K562 (cell line): ENCODE data around the gene THAP5. TPM values are rescaled to one million over a fixed set of nuclear protein-coding genes. Genes with fewer than 3 reads are reported as not detected.
A peak's percentile ranks its signal among the peaks of the same experiment; 100 is the strongest.
"Not testable (repeated sequence)": the region's sequence is repeated elsewhere in the genome, so short reads cannot be mapped to it uniquely, and the experiment has no call there.

Source experiments
- BACH1 ChIP-seq: fragments of 200-800 bp; sonication (Bioruptor generic); IDR thresholded peaks from 2 replicates; pipeline ENCODE4 v1.6.1; 2016; ENCODE audit warnings: missing genetic modification characterization, missing compliant biosample characterization
- BHLHE40 ChIP-seq: IDR thresholded peaks from 2 replicates; pipeline ENCODE4 v1.6.1; 2011; ENCODE audit warnings: low read length, improper control_type of control experiment
- DACH1 ChIP-seq: fragments of 450-650 bp; IDR thresholded peaks from 2 replicates; pipeline ENCODE4 v1.6.1; 2018; ENCODE audit not compliant: partially characterized antibody
- EP300 ChIP-seq: IDR thresholded peaks from 2 replicates; pipeline ENCODE4 v1.6.1; 2012; ENCODE audit warnings: low read length, improper control_type of control experiment
- EP400 ChIP-seq: fragments of 450-650 bp; IDR thresholded peaks from 2 replicates; pipeline ENCODE4 v1.6.1; 2017; ENCODE audit warnings: antibody characterized with exemption, mild to moderate bottlenecking, moderate library complexity
- GATAD2A ChIP-seq: fragments of 450-650 bp; IDR thresholded peaks from 2 replicates; pipeline ENCODE4 v1.6.1; 2017
- HLTF ChIP-seq: fragments of 450-650 bp; IDR thresholded peaks from 2 replicates; pipeline ENCODE4 v1.6.1; 2016
- KAT7 ChIP-seq: sonication (generic); formaldehyde crosslinking; IDR thresholded peaks from 2 replicates; pipeline ENCODE4 v1.8.0; 2022; ENCODE audit warnings: missing genetic modification reagents, mild to moderate bottlenecking, borderline replicate concordance
- KLF13 ChIP-seq: fragments of 450-650 bp; IDR thresholded peaks from 2 replicates; pipeline ENCODE4 v1.6.1; 2016; ENCODE audit warnings: missing genetic modification characterization, low read depth, mild to moderate bottlenecking, missing compliant biosample characterization, moderate library complexity, borderline replicate concordance
- LEF1 ChIP-seq: fragments of 450-650 bp; IDR thresholded peaks from 2 replicates; pipeline ENCODE4 v1.6.1; 2016; ENCODE audit warnings: mild to moderate bottlenecking
- PKNOX1 ChIP-seq: fragments of 450-650 bp; IDR thresholded peaks from 2 replicates; pipeline ENCODE4 v1.6.1; 2016
- RAD21 ChIP-seq, 2 experiments: fragments of 250-450 bp in 1 of 2; fragments of 450-650 bp in 1 of 2; sonication (Bioruptor Pico) in 1 of 2; formaldehyde crosslinking in 1 of 2; IDR thresholded peaks in 1 of 2; conservative IDR thresholded peaks in 1 of 2; 2 replicates each; pipeline versions ENCODE4 v1.4.0 to v1.8.0; 2020 to 2022; ENCODE audit warnings: mild to moderate bottlenecking in 2 of 2, moderate library complexity in 1 of 2
- SIN3A ChIP-seq, 2 experiments: fragments of 150-350 bp in 1 of 2; IDR thresholded peaks; 2 replicates each; pipeline ENCODE4 v1.6.1; 2011 to 2016; ENCODE audit warnings: borderline replicate concordance in 2 of 2, low read depth in 2 of 2, low read length in 2 of 2, mild to moderate bottlenecking in 2 of 2, moderate library complexity in 2 of 2; ENCODE audit not compliant: control insufficient read depth in 1 of 2
- SMAD3 ChIP-seq: fragments of 450-650 bp; formaldehyde crosslinking; conservative IDR thresholded peaks from 2 replicates; pipeline ENCODE4 v1.4.0; 2020; ENCODE audit warnings: mild to moderate bottlenecking
- TBL1XR1 ChIP-seq, 2 experiments: IDR thresholded peaks; 2 replicates each; pipeline ENCODE4 v1.6.1; 2012; ENCODE audit warnings: improper control_type of control experiment in 2 of 2, low read length in 2 of 2, mild to moderate bottlenecking in 1 of 2
- USF1 ChIP-seq: sonication (generic); formaldehyde crosslinking; IDR thresholded peaks from 2 replicates; pipeline ENCODE4 v1.9.0; 2022; ENCODE audit warnings: mild to moderate bottlenecking, missing genetic modification reagents
- ZNF766 ChIP-seq: fragments of 200-800 bp; sonication (Bioruptor generic); conservative IDR thresholded peaks from 2 replicates; pipeline ENCODE4 v1.6.1; 2016; ENCODE audit warnings: missing genetic modification characterization, missing compliant biosample characterization
- polyA plus RNA-seq, 8 experiments: library from polyadenylated mRNA; depleted of rRNA in 4 of 8; stranded (reverse) in 5 of 8; unstranded in 3 of 8; fragments of >200 nt; fragmentation: Nextera tagmentation in 2 of 8; fragmentation: Illumina TruSeq in 1 of 8; extraction: Ambion mirVana in 2 of 8; extraction: Trizol in 1 of 8; gene quantifications; 2 replicates each; pipeline versions ENCODE4 v1.2.1 to v1.2.3, GENCODE V29; 2011 to 2014; ENCODE audit warnings: inconsistent platforms in 1 of 8, missing spikeins in 1 of 8
- total RNA-seq, 7 experiments: library from RNA; depleted of rRNA in 6 of 7; stranded (reverse); fragments of >200 nt in 6 of 7; fragmentation: Illumina TruSeq in 2 of 7; extraction: Trizol in 2 of 7; gene quantifications; 2 replicates each; pipeline versions ENCODE4 v1.2.1 to v1.2.3, GENCODE V29; 2011 to 2021; ENCODE audit warnings: low replicate concordance in 1 of 7
- TF ChIP-seq, protein P1 (sequence below): fragments of 450-650 bp; IDR thresholded peaks from 2 replicates; pipeline ENCODE4 v1.6.1; 2017; ENCODE audit warnings: antibody characterized with exemption, mild to moderate bottlenecking
- TF ChIP-seq, protein P2 (sequence below), 2 experiments: fragments of 450-650 bp in 1 of 2; sonication (generic) in 1 of 2; formaldehyde crosslinking in 1 of 2; IDR thresholded peaks in 1 of 2; conservative IDR thresholded peaks in 1 of 2; 2 replicates each; pipeline versions ENCODE4 v1.6.1 to v1.8.1; 2016 to 2023; ENCODE audit warnings: mild to moderate bottlenecking in 2 of 2, moderate library complexity in 2 of 2, inconsistent platforms in 1 of 2, missing genetic modification reagents in 1 of 2

THAP5 gene
- total and polyA plus RNA-seq, 9 of the 15 experiments (the other 6 are each of a cell fraction or from before 2014, with no cell fraction given): 16.5 to 58.1 (median 28.2) TPM

- TF ChIP-seq, protein P1, sequence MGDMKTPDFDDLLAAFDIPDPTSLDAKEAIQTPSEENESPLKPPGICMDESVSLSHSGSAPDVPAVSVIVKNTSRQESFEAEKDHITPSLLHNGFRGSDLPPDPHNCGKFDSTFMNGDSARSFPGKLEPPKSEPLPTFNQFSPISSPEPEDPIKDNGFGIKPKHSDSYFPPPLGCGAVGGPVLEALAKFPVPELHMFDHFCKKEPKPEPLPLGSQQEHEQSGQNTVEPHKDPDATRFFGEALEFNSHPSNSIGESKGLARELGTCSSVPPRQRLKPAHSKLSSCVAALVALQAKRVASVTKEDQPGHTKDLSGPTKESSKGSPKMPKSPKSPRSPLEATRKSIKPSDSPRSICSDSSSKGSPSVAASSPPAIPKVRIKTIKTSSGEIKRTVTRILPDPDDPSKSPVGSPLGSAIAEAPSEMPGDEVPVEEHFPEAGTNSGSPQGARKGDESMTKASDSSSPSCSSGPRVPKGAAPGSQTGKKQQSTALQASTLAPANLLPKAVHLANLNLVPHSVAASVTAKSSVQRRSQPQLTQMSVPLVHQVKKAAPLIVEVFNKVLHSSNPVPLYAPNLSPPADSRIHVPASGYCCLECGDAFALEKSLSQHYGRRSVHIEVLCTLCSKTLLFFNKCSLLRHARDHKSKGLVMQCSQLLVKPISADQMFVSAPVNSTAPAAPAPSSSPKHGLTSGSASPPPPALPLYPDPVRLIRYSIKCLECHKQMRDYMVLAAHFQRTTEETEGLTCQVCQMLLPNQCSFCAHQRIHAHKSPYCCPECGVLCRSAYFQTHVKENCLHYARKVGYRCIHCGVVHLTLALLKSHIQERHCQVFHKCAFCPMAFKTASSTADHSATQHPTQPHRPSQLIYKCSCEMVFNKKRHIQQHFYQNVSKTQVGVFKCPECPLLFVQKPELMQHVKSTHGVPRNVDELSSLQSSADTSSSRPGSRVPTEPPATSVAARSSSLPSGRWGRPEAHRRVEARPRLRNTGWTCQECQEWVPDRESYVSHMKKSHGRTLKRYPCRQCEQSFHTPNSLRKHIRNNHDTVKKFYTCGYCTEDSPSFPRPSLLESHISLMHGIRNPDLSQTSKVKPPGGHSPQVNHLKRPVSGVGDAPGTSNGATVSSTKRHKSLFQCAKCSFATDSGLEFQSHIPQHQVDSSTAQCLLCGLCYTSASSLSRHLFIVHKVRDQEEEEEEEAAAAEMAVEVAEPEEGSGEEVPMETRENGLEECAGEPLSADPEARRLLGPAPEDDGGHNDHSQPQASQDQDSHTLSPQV: peak; percentile 80
- TF ChIP-seq BACH1 (tag) (0 out of 2 replicates have a peak, but pooled peaks have one; percentile 28), HLTF (0 out of 2 replicates have a peak, but pooled peaks have one; percentile 53), USF1 (CRISPR knock-in tag) (peak; percentile 24; the same call in 1 of the 2 replicates), TBL1XR1 (IDR thresholded peaks at IDR 0.05; ENCODE audit: low read length in 2 of 2) (peak in 1 of 2 experiments; percentile 40; a peak in 2 of 4 replicates), KLF13 (tag) (0 out of 2 replicates have a peak, but pooled peaks have one; percentile 22), EP400 (0 out of 2 replicates have a peak, but pooled peaks have one; percentile 17), GATAD2A (peak; percentile 44; the same call in 1 of the 2 replicates), SIN3A (IDR thresholded peaks at IDR 0.05; ENCODE audit: borderline replicate concordance in 2 of 2, control insufficient read depth in 1 of 2, low read depth in 2 of 2, low read length in 2 of 2) (peak in 1 of 2 experiments; percentile 85; a peak in 1 of 4 replicates), LEF1 (peak; percentile 89), BHLHE40 (peak; percentile 24; the same call in 1 of the 2 replicates), KAT7 (CRISPR knock-in tag) (peak; percentile 24; the same call in 1 of the 2 replicates), PKNOX1 (peak; percentile 88), EP300 (peak; percentile 89), RAD21 (CRISPR knock-in tag; conservative IDR thresholded peaks at IDR 0.05 in 1 of 2, IDR thresholded peaks at IDR 0.05 in 1 of 2) (peak in 1 of 2 experiments; percentile 13; a peak in 1 of 4 replicates), DACH1 (peak; percentile 97), ZNF766 (CRISPR knock-in tag) (0 out of 2 replicates have a peak, but pooled peaks have one; percentile 47), SMAD3 (CRISPR knock-in tag) (0 out of 2 replicates have a peak, but pooled peaks have one; percentile 50)
- TF ChIP-seq, protein P2, sequence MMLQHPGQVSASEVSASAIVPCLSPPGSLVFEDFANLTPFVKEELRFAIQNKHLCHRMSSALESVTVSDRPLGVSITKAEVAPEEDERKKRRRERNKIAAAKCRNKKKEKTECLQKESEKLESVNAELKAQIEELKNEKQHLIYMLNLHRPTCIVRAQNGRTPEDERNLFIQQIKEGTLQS (IDR thresholded peaks at IDR 0.05): 0 out of 2 replicates have a peak, but pooled peaks have one; percentile 39
- TF ChIP-seq, protein P2 (CRISPR knock-in tag; conservative IDR thresholded peaks at IDR 0.05): not testable (repeated sequence)
These were observed 31.3 kb downstream of the THAP5 start (continued) for GRCh38 chr7:108538236-108538635.
